ENCODE data around the gene SGSM2. TPM values are rescaled to one million over a fixed set of nuclear protein-coding genes. Genes with fewer than 3 reads are reported as not detected.
A peak's percentile ranks its signal among the peaks of the same experiment; 100 is the strongest.

The SGSM2 gene
- total and polyA plus RNA-seq, 2 of the 8 experiments (the other 6 are each of a cell fraction or from before 2014, with no cell fraction given): 44.5 to 77.7 TPM

DNA sequence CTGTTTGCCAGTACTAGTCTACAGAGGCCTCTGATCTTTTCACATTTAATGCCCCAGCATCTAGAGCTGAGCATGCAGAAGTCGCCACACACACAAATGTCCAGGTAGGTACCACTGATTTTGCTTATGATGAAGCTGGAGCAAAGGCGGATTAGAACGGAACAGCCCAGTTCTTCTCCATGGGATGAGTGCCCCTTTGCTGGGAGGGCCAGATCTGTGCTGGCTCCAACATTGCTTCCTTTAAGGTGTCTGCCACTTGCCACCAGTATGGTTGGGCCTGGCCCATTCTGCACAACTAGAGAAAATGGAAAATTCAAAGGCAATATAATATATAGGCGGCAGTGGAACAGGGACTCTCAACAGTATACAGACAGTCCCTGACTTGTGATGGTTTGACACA is 65.7 kb downstream of the SGSM2 start:
- H3K9me3 ChIP-seq (ENCODE audit: insufficient read depth in 2 of 2, low read depth in 1 of 2, low read length in 1 of 2): no peaks in the 10 kb centered on the region
- no peaks in the 10 kb centered on the region for H3K36me3 ChIP-seq (ENCODE audit: control insufficient read depth in 2 of 4, insufficient read depth in 4 of 4, low read length in 3 of 4)
- no peak overlapping the region for H3K18ac ChIP-seq (ENCODE audit: extremely low read depth, low read length)
- no peak overlapping the region for H4K91ac ChIP-seq (replicated peaks; ENCODE audit: insufficient read length, low read length)
- no peak overlapping the region for H2BK120ac ChIP-seq (replicated peaks; ENCODE audit: low read depth, low read length)
- no peak overlapping the region for H3K4ac ChIP-seq (replicated peaks; ENCODE audit: insufficient read length, low read depth, low read length)
- peaks cover 3% of the 10 kb centered on the region for H3K79me1 ChIP-seq (ENCODE audit: low read depth, low read length)
- peaks cover 18% of the 10 kb centered on the region for H3K23me2 ChIP-seq (ENCODE audit: low read depth, low read length)
- peaks cover 0 to 5% of the 10 kb centered on the region in 2 experiments for H4K20me1 ChIP-seq (replicated peaks in 1 of 2; ENCODE audit: control insufficient read depth in 1 of 2, insufficient read depth in 2 of 2, low read length in 2 of 2)
- WGBS, 2 experiments (ENCODE audit: extremely low coverage in 1 of 2, insufficient coverage in 1 of 2, insufficient read length in 1 of 2, insufficient replicate concordance in 2 of 2, low coverage in 1 of 2, low lambda C conversion rate in 2 of 2, missing lambda C conversion rate in 1 of 2): 89% methylated on average over 4 of the region's 4 CpGs; no CpG with 5 or more reads in 1 of the 2 experiments
- no peak overlapping the region for H3K23ac ChIP-seq (ENCODE audit: insufficient read length)
- DNase-seq (ENCODE audit: low read depth in 1 of 2, low spot score in 2 of 2) (no peak), FAIRE-seq (no peak)
- no peak overlapping the region for H2BK20ac ChIP-seq (ENCODE audit: low read length)
- peak overlapping the region in 3 of 4 experiments; percentile 68 to 96 (median 72); a peak in 3 of 8 replicates for H3K4me3 ChIP-seq (ENCODE audit: extremely low read depth in 1 of 4, insufficient read depth in 2 of 4, low read depth in 3 of 4, low read length in 4 of 4)
- H4K8ac ChIP-seq (ENCODE audit: extremely low read depth, insufficient read depth, low read length): no peak overlapping the region
- H2AK5ac ChIP-seq (ENCODE audit: low read depth, low read length): no peak overlapping the region
- H4K5ac ChIP-seq (ENCODE audit: insufficient read length, low read depth, low read length): no peak overlapping the region
- no peak overlapping the region for H2AFZ ChIP-seq (ENCODE audit: low read length)
- peaks cover 0 to 10% of the 10 kb centered on the region in 2 experiments; a peak in 2 of 4 replicates for H3K79me2 ChIP-seq (ENCODE audit: control insufficient read depth in 1 of 2, insufficient read depth in 2 of 2, low read length in 2 of 2)
- CTCF ChIA-PET (ENCODE audit: partially characterized antibody): interaction anchor here (1.2 to 8.8 kb wide), 7 partner anchors 9 to 50 kb away, joined by 3 to 80 read pairs (median 9); no protein-coding TSS in a partner anchor
- H3K4me2 ChIP-seq (ENCODE audit: insufficient read depth in 1 of 2, low read depth in 2 of 2, low read length in 2 of 2): peak overlapping the region in 1 of 2 experiments; percentile 94; a peak in 2 of 4 replicates
- TF ChIP-seq HDAC6 (IDR thresholded peaks at IDR 0.05; ENCODE audit: low read depth, low read length): no peak
- no peak for TF ChIP-seq NANOG (IDR thresholded peaks at IDR 0.05; ENCODE audit: insufficient read depth, low read depth, low read length, poor library complexity, severe bottlenecking)
- H3K27me3 ChIP-seq (replicated peaks in 1 of 4; ENCODE audit: control insufficient read depth in 3 of 4, extremely low read depth in 1 of 4, insufficient read depth in 3 of 4, low read length in 3 of 4): peaks cover 0 to 2% (median 0%) of the 10 kb centered on the region in 4 experiments; a peak in 2 of 7 replicates
- H3K27ac ChIP-seq (ENCODE audit: low read depth, low read length): no peak overlapping the region
- peak overlapping the region in 1 of 4 experiments; percentile 7; a peak in 1 of 7 replicates for H3K9ac ChIP-seq (replicated peaks in 1 of 4; ENCODE audit: extremely low read depth in 1 of 4, low read depth in 3 of 4, low read length in 3 of 4)
- H2BK5ac ChIP-seq (ENCODE audit: low read depth, low read length): no peak overlapping the region
- peaks cover 0 to 10% (median 5%) of the 10 kb centered on the region in 4 experiments; a peak in 6 of 7 replicates for H3K4me1 ChIP-seq (replicated peaks in 1 of 4; ENCODE audit: control insufficient read depth in 3 of 4, insufficient read depth in 4 of 4, low read length in 3 of 4)
- no peak overlapping the region for H3K56ac ChIP-seq (replicated peaks; ENCODE audit: insufficient read length, low read depth, low read length)
- H3K14ac ChIP-seq (ENCODE audit: insufficient read length): no peak overlapping the region
- POLR2A ChIA-PET (ENCODE audit: partially characterized antibody): interaction anchor here (1.9 to 8.8 kb wide), 2 partner anchors 13 to 17 kb away, joined by 7 to 193 read pairs; no protein-coding TSS in a partner anchor
- no peak overlapping the region for H2BK12ac ChIP-seq (ENCODE audit: low read depth, low read length)
- H2BK15ac ChIP-seq (ENCODE audit: low read length): no peak overlapping the region

Measured in H1 (cell line).